HepG2 (cell line): ENCODE results near the gene BAZ2A. TPM values are rescaled to one million over a fixed set of nuclear protein-coding genes. Genes with fewer than 3 reads are reported as not detected.
A peak's percentile ranks its signal among the peaks of the same experiment; 100 is the strongest.

Source experiments
- ATAC-seq: fragments of 200-7000 bp; cut with Tn5 transposase; 3 replicates; pipeline ENCODE4 v1.9.1; 2020; ENCODE audit warnings: mild to moderate bottlenecking, moderate library complexity
- BruUV-seq: library from RNA; stranded (reverse); fragments of 400-500 nt; replicated peaks from 2 replicates; lab custom pipeline; 2021; lab: Mats Ljungman, UMichigan
- CTCF ChIA-PET: fragments of 300-600 bp; formaldehyde crosslinking; extraction: SDS; loops from one replicate; lab custom pipeline; 2021; ENCODE audit warnings: low total read pairs, inconsistent platforms, low intra/inter-chr PET ratio; lab: Yijun Ruan, JAX
- POLR2A ChIA-PET: fragments of 350-600 bp; sonication (Branson Sonifier 250); formaldehyde crosslinking; loops from one replicate; lab custom pipeline; 2020; ENCODE audit warnings: antibody characterized with exemption, inconsistent platforms; lab: Yijun Ruan, JAX
- DNase-seq: peaks from one replicate; pipeline ENCODE4 v3.0.0-alpha.2; 2015; ENCODE audit warnings: low spot score
- FAIRE-seq: peaks from 3 replicates; lab custom pipeline; 2011; peaks lifted over from hg19 to GRCh38; lab: Jason Lieb, UNC
- H2AFZ ChIP-seq: one replicate; pipeline ENCODE4 v1.6.1; 2011; ENCODE audit warnings: low read length, inconsistent platforms
- H3K27ac ChIP-seq: fragments of 300-600 bp; 3 replicates; pipeline ENCODE4 v1.8.0; 2011; ENCODE audit warnings: mixed run types, mild to moderate bottlenecking, mixed read lengths, low read length, inconsistent platforms; ENCODE audit not compliant: insufficient read depth; ENCODE audit errors: extremely low read length
- H3K27me3 ChIP-seq, 2 experiments: fragments of 200-600 bp in 1 of 2; 2 replicates in 1 of 2; 3 replicates in 1 of 2; pipeline versions ENCODE4 v1.6.0 to v1.8.0; 2011; ENCODE audit warnings: low read length in 2 of 2, mild to moderate bottlenecking in 2 of 2, moderate library complexity in 2 of 2, inconsistent platforms in 1 of 2; ENCODE audit not compliant: insufficient read depth in 2 of 2, control insufficient read depth in 1 of 2
- H3K36me3 ChIP-seq, 2 experiments: fragments of 200-600 bp in 1 of 2; replicated peaks in 1 of 2; 2 replicates in 1 of 2; 3 replicates in 1 of 2; pipeline versions ENCODE4 v1.5.1 to v1.8.0; 2011; ENCODE audit warnings: low read length in 2 of 2, inconsistent platforms in 1 of 2; ENCODE audit not compliant: insufficient read depth in 2 of 2, control insufficient read depth in 1 of 2
- H3K4me1 ChIP-seq: 2 replicates; pipeline ENCODE4 v1.5.1; 2012; ENCODE audit warnings: low read length, inconsistent platforms; ENCODE audit not compliant: insufficient read depth
- H3K4me2 ChIP-seq: 2 replicates; pipeline ENCODE4 v1.6.0; 2011; ENCODE audit warnings: low read depth, low read length, inconsistent platforms
- H3K4me3 ChIP-seq, 3 experiments: fragments of 200-600 bp in 1 of 3; sonication (generic), shearing (Covaris generic) in 1 of 3; replicated peaks in 1 of 3; 2 replicates each; pipeline ENCODE4 v1.5.1; 2011 to 2016; ENCODE audit warnings: low read length in 3 of 3, inconsistent platforms in 2 of 3, low read depth in 2 of 3, mild to moderate bottlenecking in 2 of 3, control low read depth in 1 of 3, mixed read lengths in 1 of 3; ENCODE audit not compliant: insufficient read depth in 1 of 3
- H3K79me2 ChIP-seq: one replicate; pipeline ENCODE4 v1.6.1; 2011; ENCODE audit warnings: low read length, inconsistent platforms; ENCODE audit not compliant: insufficient read depth
- H3K9ac ChIP-seq: 2 replicates; pipeline ENCODE4 v1.6.0; 2011; ENCODE audit warnings: mild to moderate bottlenecking, low read depth, low read length, inconsistent platforms; ENCODE audit not compliant: insufficient read depth
- H3K9me3 ChIP-seq: 2 replicates; pipeline ENCODE4 v1.5.1; 2012; ENCODE audit warnings: mild to moderate bottlenecking, low read length
- H4K20me1 ChIP-seq: 2 replicates; pipeline ENCODE4 v1.6.0; 2011; ENCODE audit warnings: inconsistent platforms, mild to moderate bottlenecking, low read length, moderate library complexity; ENCODE audit not compliant: insufficient read depth
- PITX1 ChIP-seq: sonication (generic); formaldehyde crosslinking; IDR thresholded peaks from 2 replicates; pipeline ENCODE4 v1.5.1; 2020; ENCODE audit warnings: mild to moderate bottlenecking, missing genetic modification reagents
- TMF1 ChIP-seq: sonication (generic); formaldehyde crosslinking; IDR thresholded peaks from 2 replicates; pipeline ENCODE4 v1.8.1; 2022; ENCODE audit warnings: low read depth, missing genetic modification reagents
- TOE1 ChIP-seq: sonication (generic); formaldehyde crosslinking; IDR thresholded peaks from 2 replicates; pipeline ENCODE4 v1.4.0; 2020; ENCODE audit warnings: mild to moderate bottlenecking, missing genetic modification reagents
- ZNF460 ChIP-seq: sonication (generic); formaldehyde crosslinking; IDR thresholded peaks from 2 replicates; pipeline ENCODE4 v1.5.1; 2020; ENCODE audit warnings: missing genetic modification reagents, mild to moderate bottlenecking, borderline replicate concordance
- ZNF737 ChIP-seq: sonication (generic); formaldehyde crosslinking; IDR thresholded peaks from 2 replicates; pipeline ENCODE4 v1.5.0; 2020; ENCODE audit warnings: missing genetic modification reagents, mild to moderate bottlenecking, borderline replicate concordance
- WGBS: methylation state at CpG from one replicate; pipeline ENCODE4 v1.1.6; 2017; ENCODE audit warnings: low lambda C conversion rate; 5-methylcytosine and 5-hydroxymethylcytosine counted together
- in situ Hi-C: cut with HindIII; loops from 2 replicates; pipeline ENCODE4 v1.10.0; 2017; ENCODE audit warnings: low pct_unique_long_range_greater_than_20kb; ENCODE audit not compliant: extremely low pct_ligation_motif_present
- intact Hi-C: fragments of 100-400 bp; cut with micrococcal nuclease; formaldehyde crosslinking; loops from one replicate; pipeline ENCODE4 v1.10.0; 2022; ENCODE audit not compliant: unreplicated experiment
- polyA plus RNA-seq, 8 experiments: library from polyadenylated mRNA; depleted of rRNA in 3 of 8; stranded (reverse) in 7 of 8; unstranded in 1 of 8; fragments of >200 nt; fragmentation: Illumina TruSeq in 4 of 8; extraction: Trizol in 4 of 8; gene quantifications; 2 replicates each; pipeline versions ENCODE4 v1.2.1 to v1.2.3, GENCODE V29; 2011 to 2016; ENCODE audit warnings: low read depth in 4 of 8, missing spikeins in 1 of 8, mixed read lengths in 1 of 8; ENCODE audit not compliant: insufficient read depth in 1 of 8
- total RNA-seq, 5 experiments: library from RNA; depleted of rRNA; stranded (reverse); fragments of >200 nt; fragmentation: Illumina TruSeq; extraction: Trizol; gene quantifications; 2 replicates each; pipeline ENCODE4 v1.2.3, GENCODE V29; 2016; ENCODE audit warnings: low read depth in 1 of 5
- TF ChIP-seq, protein P1 (sequence below): sonication (generic); formaldehyde crosslinking; IDR thresholded peaks from 2 replicates; pipeline ENCODE4 v1.4.0; 2020; ENCODE audit warnings: missing genetic modification reagents
- TF ChIP-seq, protein P2 (sequence below): sonication (generic); formaldehyde crosslinking; IDR thresholded peaks from 2 replicates; pipeline ENCODE4 v1.4.0; 2020; ENCODE audit warnings: missing genetic modification reagents
- TF ChIP-seq, protein P3 (sequence below): sonication (generic); formaldehyde crosslinking; IDR thresholded peaks from 2 replicates; pipeline ENCODE4 v1.9.0; 2022; ENCODE audit warnings: missing genetic modification reagents, mild to moderate bottlenecking, borderline replicate concordance

Gene BAZ2A
- total and polyA plus RNA-seq, 2 of the 13 experiments (the other 11 are each of a cell fraction or from before 2014, with no cell fraction given) = 21.8 to 73.5 TPM

GRCh38 chr12:56632701-56633467 lies 2.8 kb upstream of the BAZ2A start:
- WGBS = 89% methylated on average over 4 of the region's 4 CpGs
- intact Hi-C loops = no loop called here
- FAIRE-seq = no peak
- Histone ChIP-seq H3K79me2 (peaks cover 48% of the 10 kb centered on the region), H3K4me1 (peaks cover 56% of the 10 kb centered on the region), H2AFZ (no peak overlapping the region), H3K9ac (no peak overlapping the region), H3K4me2 (peak overlapping the region; percentile 100), H4K20me1 (peaks cover 10% of the 10 kb centered on the region), H3K36me3 (peaks cover 0 to 3% of the 10 kb centered on the region in 2 experiments; a peak in 3 of 5 replicates), H3K9me3 (no peaks in the 10 kb centered on the region), H3K27me3 (peaks cover 0 to 3% of the 10 kb centered on the region in 2 experiments; a peak in 1 of 5 replicates), H3K4me3 (peak overlapping the region in 2 of 3 experiments; percentile 4 to 36; a peak in 1 of 6 replicates), H3K27ac (no peak overlapping the region)
- DNase-seq = no peak
- BruUV-seq = no TSS peak
- POLR2A ChIA-PET = interaction anchor here (1.0 kb wide), 1 partner anchor 92 kb away, joined by 3 read pairs; the partner anchor contains the start of gene NACA
- CTCF ChIA-PET = no interaction called here
- in situ Hi-C loops = no loop called here
- no peak for ATAC-seq
- TF ChIP-seq, protein P1, sequence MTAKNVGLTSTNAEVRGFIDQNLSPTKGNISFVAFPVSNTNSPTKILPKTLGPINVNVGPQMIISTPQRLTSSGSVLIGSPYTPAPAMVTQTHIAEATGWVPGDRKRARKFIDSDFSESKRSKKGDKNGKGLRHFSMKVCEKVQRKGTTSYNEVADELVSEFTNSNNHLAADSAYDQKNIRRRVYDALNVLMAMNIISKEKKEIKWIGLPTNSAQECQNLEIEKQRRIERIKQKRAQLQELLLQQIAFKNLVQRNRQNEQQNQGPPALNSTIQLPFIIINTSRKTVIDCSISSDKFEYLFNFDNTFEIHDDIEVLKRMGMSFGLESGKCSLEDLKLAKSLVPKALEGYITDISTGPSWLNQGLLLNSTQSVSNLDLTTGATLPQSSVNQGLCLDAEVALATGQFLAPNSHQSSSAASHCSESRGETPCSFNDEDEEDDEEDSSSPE (CRISPR knock-in tag) = no peak
- TF ChIP-seq ZNF460 (CRISPR knock-in tag) (no peak), PITX1 (CRISPR knock-in tag) (no peak), TMF1 (no peak), TOE1 (CRISPR knock-in tag) (no peak), ZNF737 (CRISPR knock-in tag) (no peak)
- TF ChIP-seq, protein P2, sequence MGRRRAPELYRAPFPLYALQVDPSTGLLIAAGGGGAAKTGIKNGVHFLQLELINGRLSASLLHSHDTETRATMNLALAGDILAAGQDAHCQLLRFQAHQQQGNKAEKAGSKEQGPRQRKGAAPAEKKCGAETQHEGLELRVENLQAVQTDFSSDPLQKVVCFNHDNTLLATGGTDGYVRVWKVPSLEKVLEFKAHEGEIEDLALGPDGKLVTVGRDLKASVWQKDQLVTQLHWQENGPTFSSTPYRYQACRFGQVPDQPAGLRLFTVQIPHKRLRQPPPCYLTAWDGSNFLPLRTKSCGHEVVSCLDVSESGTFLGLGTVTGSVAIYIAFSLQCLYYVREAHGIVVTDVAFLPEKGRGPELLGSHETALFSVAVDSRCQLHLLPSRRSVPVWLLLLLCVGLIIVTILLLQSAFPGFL (CRISPR knock-in tag) = no peak
- TF ChIP-seq, protein P3, sequence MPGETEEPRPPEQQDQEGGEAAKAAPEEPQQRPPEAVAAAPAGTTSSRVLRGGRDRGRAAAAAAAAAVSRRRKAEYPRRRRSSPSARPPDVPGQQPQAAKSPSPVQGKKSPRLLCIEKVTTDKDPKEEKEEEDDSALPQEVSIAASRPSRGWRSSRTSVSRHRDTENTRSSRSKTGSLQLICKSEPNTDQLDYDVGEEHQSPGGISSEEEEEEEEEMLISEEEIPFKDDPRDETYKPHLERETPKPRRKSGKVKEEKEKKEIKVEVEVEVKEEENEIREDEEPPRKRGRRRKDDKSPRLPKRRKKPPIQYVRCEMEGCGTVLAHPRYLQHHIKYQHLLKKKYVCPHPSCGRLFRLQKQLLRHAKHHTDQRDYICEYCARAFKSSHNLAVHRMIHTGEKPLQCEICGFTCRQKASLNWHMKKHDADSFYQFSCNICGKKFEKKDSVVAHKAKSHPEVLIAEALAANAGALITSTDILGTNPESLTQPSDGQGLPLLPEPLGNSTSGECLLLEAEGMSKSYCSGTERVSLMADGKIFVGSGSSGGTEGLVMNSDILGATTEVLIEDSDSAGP (CRISPR knock-in tag) = peak; percentile 37; the same call in 1 of the 2 replicates
